GM10847 (cell line): ENCODE data around the gene ID2.

Source experiments
- POLR2A ChIP-seq: IDR thresholded peaks from 2 replicates; pipeline ENCODE4 v1.6.1; 2011; ENCODE audit not compliant: insufficient read length; ENCODE audit errors: extremely low read depth

Gene ID2

GRCh38 chr2:8658064-8658862 is 23.6 kb upstream of the ID2 start:
- no peak for TF ChIP-seq POLR2A

- no peak for TF ChIP-seq POLR2A
These were observed 22.6 kb upstream of the ID2 start for GRCh38 chr2:8659092-8659734.

GRCh38 chr2:8659735-8660492 is 21.9 kb upstream of the ID2 start:
- TF ChIP-seq POLR2A, result no peak

- TF ChIP-seq POLR2A, result no peak
These were observed 20.6 kb upstream of the ID2 start for GRCh38 chr2:8661235-8661634.

- TF ChIP-seq POLR2A, result no peak
These were observed 20.1 kb upstream of the ID2 start for GRCh38 chr2:8661736-8662135.

- TF ChIP-seq POLR2A, result no peak
These were observed 19.5 kb upstream of the ID2 start for GRCh38 chr2:8662239-8662879.

GRCh38 chr2:8663997-8664396 is 17.9 kb upstream of the ID2 start:
- TF ChIP-seq POLR2A, result no peak

GRCh38 chr2:8666581-8666980 is 15.3 kb upstream of the ID2 start:
- no peak for TF ChIP-seq POLR2A

- no peak for TF ChIP-seq POLR2A
These were observed 13.9 kb upstream of the ID2 start for GRCh38 chr2:8667896-8668512.

GRCh38 chr2:8669157-8669817 is 12.6 kb upstream of the ID2 start:
- no peak for TF ChIP-seq POLR2A

GRCh38 chr2:8670580-8670979 is 11.3 kb upstream of the ID2 start:
- no peak for TF ChIP-seq POLR2A

- no peak for TF ChIP-seq POLR2A
These were observed 10.7 kb upstream of the ID2 start for GRCh38 chr2:8671176-8671575.

GRCh38 chr2:8671802-8672201 is 10.1 kb upstream of the ID2 start:
- no peak for TF ChIP-seq POLR2A

GRCh38 chr2:8672940-8673339 is 8.9 kb upstream of the ID2 start:
- no peak for TF ChIP-seq POLR2A

GRCh38 chr2:8673381-8673780 is 8.5 kb upstream of the ID2 start:
- TF ChIP-seq POLR2A, result no peak
